HepG2 (cell line): ENCODE data around the gene ZBED5. TPM values are rescaled to one million over a fixed set of nuclear protein-coding genes. Genes with fewer than 3 reads are reported as not detected.

ENCODE experiments used
- AKNA ChIP-seq: sonication (generic); formaldehyde crosslinking; IDR thresholded peaks from 2 replicates; pipeline ENCODE4 v1.4.0; 2020; ENCODE audit warnings: missing genetic modification reagents, borderline replicate concordance
- CBX1 ChIP-seq: IDR thresholded peaks from one replicate; pipeline ENCODE4 v1.6.1; 2016; ENCODE audit warnings: antibody characterized with exemption, low read depth
- GATAD2A ChIP-seq: IDR thresholded peaks from 2 replicates; pipeline ENCODE4 v1.6.1; 2016
- HOXA5 ChIP-seq: sonication (generic); formaldehyde crosslinking; IDR thresholded peaks from 2 replicates; pipeline ENCODE4 v1.4.0; 2020; ENCODE audit warnings: missing genetic modification reagents
- MZF1 ChIP-seq: sonication (generic); formaldehyde crosslinking; IDR thresholded peaks from 2 replicates; pipeline ENCODE4 v1.8.1; 2023; ENCODE audit warnings: mild to moderate bottlenecking, missing genetic modification reagents, borderline replicate concordance
- NAIF1 ChIP-seq: sonication (generic); formaldehyde crosslinking; IDR thresholded peaks from 2 replicates; pipeline ENCODE4 v1.5.0; 2020; ENCODE audit warnings: mild to moderate bottlenecking, missing genetic modification reagents, borderline replicate concordance
- SOX13 ChIP-seq, 3 experiments: fragments of 450-650 bp in 1 of 3; sonication (generic) in 1 of 3; formaldehyde crosslinking in 1 of 3; IDR thresholded peaks in 2 of 3; conservative IDR thresholded peaks in 1 of 3; 2 replicates each; pipeline versions ENCODE4 v1.5.0 to v1.6.1; 2016 to 2020; ENCODE audit warnings: antibody characterized with exemption in 1 of 3, mild to moderate bottlenecking in 1 of 3, missing compliant biosample characterization in 1 of 3, missing genetic modification reagents in 1 of 3, moderate library complexity in 1 of 3
- SSRP1 ChIP-seq: IDR thresholded peaks from 2 replicates; pipeline ENCODE4 v1.6.1; 2016; ENCODE audit warnings: control low read depth
- ZFX ChIP-seq: sonication (generic); formaldehyde crosslinking; IDR thresholded peaks from 2 replicates; pipeline ENCODE4 v1.4.0; 2020; ENCODE audit warnings: mild to moderate bottlenecking, low read depth, missing genetic modification reagents, moderate library complexity
- ZNF124 ChIP-seq: sonication (generic); formaldehyde crosslinking; IDR thresholded peaks from 2 replicates; pipeline ENCODE4 v1.4.0; 2020; ENCODE audit warnings: missing genetic modification reagents
- ZNF225 ChIP-seq: sonication (generic); formaldehyde crosslinking; IDR thresholded peaks from 2 replicates; pipeline ENCODE4 v1.4.0; 2020; ENCODE audit warnings: mild to moderate bottlenecking, missing genetic modification reagents
- ZNF468 ChIP-seq: sonication (generic); formaldehyde crosslinking; IDR thresholded peaks from 2 replicates; pipeline ENCODE4 v1.8.0; 2022; ENCODE audit warnings: mild to moderate bottlenecking, moderate library complexity, missing genetic modification reagents
- ZNF570 ChIP-seq: sonication (generic); formaldehyde crosslinking; IDR thresholded peaks from 2 replicates; pipeline ENCODE4 v1.4.0; 2020; ENCODE audit warnings: mild to moderate bottlenecking, missing genetic modification reagents, borderline replicate concordance
- ZNF766 ChIP-seq: sonication (generic); formaldehyde crosslinking; IDR thresholded peaks from 2 replicates; pipeline ENCODE4 v1.5.0; 2020; ENCODE audit warnings: missing genetic modification reagents, borderline replicate concordance
- ZNF773 ChIP-seq: sonication (generic); formaldehyde crosslinking; IDR thresholded peaks from 2 replicates; pipeline ENCODE4 v1.4.0; 2020; ENCODE audit warnings: missing genetic modification reagents, borderline replicate concordance
- ZSCAN29 ChIP-seq: sonication (generic); formaldehyde crosslinking; conservative IDR thresholded peaks from 2 replicates; pipeline ENCODE4 v1.4.0; 2020; ENCODE audit warnings: mild to moderate bottlenecking, missing genetic modification reagents
- polyA plus RNA-seq, 8 experiments: library from polyadenylated mRNA; depleted of rRNA in 3 of 8; stranded (reverse) in 7 of 8; unstranded in 1 of 8; fragments of >200 nt; fragmentation: Illumina TruSeq in 4 of 8; extraction: Trizol in 4 of 8; gene quantifications; 2 replicates each; pipeline versions ENCODE4 v1.2.1 to v1.2.3, GENCODE V29; 2011 to 2016; ENCODE audit warnings: low read depth in 4 of 8, missing spikeins in 1 of 8, mixed read lengths in 1 of 8; ENCODE audit not compliant: insufficient read depth in 1 of 8
- total RNA-seq, 5 experiments: library from RNA; depleted of rRNA; stranded (reverse); fragments of >200 nt; fragmentation: Illumina TruSeq; extraction: Trizol; gene quantifications; 2 replicates each; pipeline ENCODE4 v1.2.3, GENCODE V29; 2016; ENCODE audit warnings: low read depth in 1 of 5
- TF ChIP-seq, protein P1 (sequence below): fragments of 450-650 bp; IDR thresholded peaks from 2 replicates; pipeline ENCODE4 v1.6.1; 2017
- TF ChIP-seq, protein P2 (sequence below): sonication (generic); formaldehyde crosslinking; IDR thresholded peaks from 2 replicates; pipeline ENCODE4 v1.5.1; 2020; ENCODE audit warnings: missing genetic modification reagents, mild to moderate bottlenecking, borderline replicate concordance

The ZBED5 gene
- total and polyA plus RNA-seq, 2 of the 13 experiments (the other 11 are each of a cell fraction or from before 2014, with no cell fraction given), result 18.2 to 38.6 TPM

- TF ChIP-seq SOX13 (IDR thresholded peaks at IDR 0.05) (no peak; the same call in 1 of the 2 replicates), SOX13 (CRISPR knock-in tag; conservative IDR thresholded peaks at IDR 0.05 in 1 of 2, IDR thresholded peaks at IDR 0.05 in 1 of 2) (peak in 1 of 2 experiments; percentile 26; a peak in 2 of 4 replicates), ZNF570 (CRISPR knock-in tag) (no peak), AKNA (CRISPR knock-in tag) (no peak), ZNF773 (CRISPR knock-in tag) (no peak; the same call in 1 of the 2 replicates), CBX1 (no peak), MZF1 (no peak), HOXA5 (CRISPR knock-in tag) (no peak), ZNF766 (CRISPR knock-in tag) (peak; percentile 42; the same call in 1 of the 2 replicates), NAIF1 (CRISPR knock-in tag) (peak; percentile 18; the same call in 1 of the 2 replicates), ZNF468 (CRISPR knock-in tag) (no peak), ZSCAN29 (CRISPR knock-in tag) (no peak; the same call in 1 of the 2 replicates), SSRP1 (CRISPR knock-in tag) (no peak), GATAD2A (CRISPR knock-in tag) (no peak), ZNF225 (peak; percentile 84; the same call in 1 of the 2 replicates), ZNF124 (CRISPR knock-in tag) (no peak; the same call in 1 of the 2 replicates), ZFX (CRISPR knock-in tag) (peak; percentile 89)
- TF ChIP-seq, protein P1, sequence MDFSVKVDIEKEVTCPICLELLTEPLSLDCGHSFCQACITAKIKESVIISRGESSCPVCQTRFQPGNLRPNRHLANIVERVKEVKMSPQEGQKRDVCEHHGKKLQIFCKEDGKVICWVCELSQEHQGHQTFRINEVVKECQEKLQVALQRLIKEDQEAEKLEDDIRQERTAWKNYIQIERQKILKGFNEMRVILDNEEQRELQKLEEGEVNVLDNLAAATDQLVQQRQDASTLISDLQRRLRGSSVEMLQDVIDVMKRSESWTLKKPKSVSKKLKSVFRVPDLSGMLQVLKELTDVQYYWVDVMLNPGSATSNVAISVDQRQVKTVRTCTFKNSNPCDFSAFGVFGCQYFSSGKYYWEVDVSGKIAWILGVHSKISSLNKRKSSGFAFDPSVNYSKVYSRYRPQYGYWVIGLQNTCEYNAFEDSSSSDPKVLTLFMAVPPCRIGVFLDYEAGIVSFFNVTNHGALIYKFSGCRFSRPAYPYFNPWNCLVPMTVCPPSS, result no peak
- TF ChIP-seq, protein P2, sequence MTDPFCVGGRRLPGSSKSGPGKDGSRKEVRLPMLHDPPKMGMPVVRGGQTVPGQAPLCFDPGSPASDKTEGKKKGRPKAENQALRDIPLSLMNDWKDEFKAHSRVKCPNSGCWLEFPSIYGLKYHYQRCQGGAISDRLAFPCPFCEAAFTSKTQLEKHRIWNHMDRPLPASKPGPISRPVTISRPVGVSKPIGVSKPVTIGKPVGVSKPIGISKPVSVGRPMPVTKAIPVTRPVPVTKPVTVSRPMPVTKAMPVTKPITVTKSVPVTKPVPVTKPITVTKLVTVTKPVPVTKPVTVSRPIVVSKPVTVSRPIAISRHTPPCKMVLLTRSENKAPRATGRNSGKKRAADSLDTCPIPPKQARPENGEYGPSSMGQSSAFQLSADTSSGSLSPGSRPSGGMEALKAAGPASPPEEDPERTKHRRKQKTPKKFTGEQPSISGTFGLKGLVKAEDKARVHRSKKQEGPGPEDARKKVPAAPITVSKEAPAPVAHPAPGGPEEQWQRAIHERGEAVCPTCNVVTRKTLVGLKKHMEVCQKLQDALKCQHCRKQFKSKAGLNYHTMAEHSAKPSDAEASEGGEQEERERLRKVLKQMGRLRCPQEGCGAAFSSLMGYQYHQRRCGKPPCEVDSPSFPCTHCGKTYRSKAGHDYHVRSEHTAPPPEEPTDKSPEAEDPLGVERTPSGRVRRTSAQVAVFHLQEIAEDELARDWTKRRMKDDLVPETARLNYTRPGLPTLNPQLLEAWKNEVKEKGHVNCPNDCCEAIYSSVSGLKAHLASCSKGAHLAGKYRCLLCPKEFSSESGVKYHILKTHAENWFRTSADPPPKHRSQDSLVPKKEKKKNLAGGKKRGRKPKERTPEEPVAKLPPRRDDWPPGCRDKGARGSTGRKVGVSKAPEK (CRISPR knock-in tag), result no peak
Measured at GRCh38 chr11:10857709-10858438, at the start of gene ZBED5 (continued).
